Liver (tissue), 2 donors: ENCODE results near the gene DGKH.

Source experiments
- YY1 ChIP-seq: IDR thresholded peaks from 2 replicates; pipeline ENCODE4 v1.6.1; 2016; ENCODE audit warnings: antibody characterized with exemption, mild to moderate bottlenecking
- TF ChIP-seq, protein P1 (sequence below): fragments of 150-350 bp; IDR thresholded peaks from 2 replicates; pipeline ENCODE4 v1.5.1; 2017; ENCODE audit warnings: improper control_type of control experiment, low read depth, low read length; ENCODE audit not compliant: missing input control
- donor health status: healthy.

DNA sequence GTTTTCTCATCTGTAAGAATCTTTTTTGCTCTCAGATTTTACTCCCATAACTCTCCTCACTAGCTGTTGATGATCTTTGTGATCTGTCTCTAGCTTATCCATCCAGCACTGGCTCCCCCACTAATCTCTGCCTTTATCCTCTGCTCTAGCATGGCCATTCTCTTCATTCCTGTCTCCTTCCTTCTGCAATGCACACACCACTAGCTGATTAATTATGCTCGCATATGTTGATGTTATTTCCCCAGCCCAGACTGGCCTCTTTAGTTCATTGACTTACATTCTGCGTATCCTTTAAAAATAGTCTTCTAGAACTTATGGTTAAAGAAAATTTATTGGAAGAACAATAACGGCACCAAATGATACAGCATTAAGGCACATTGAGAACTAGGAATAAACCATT, 52.5 kb downstream of the DGKH start:
- TF ChIP-seq, protein P1, sequence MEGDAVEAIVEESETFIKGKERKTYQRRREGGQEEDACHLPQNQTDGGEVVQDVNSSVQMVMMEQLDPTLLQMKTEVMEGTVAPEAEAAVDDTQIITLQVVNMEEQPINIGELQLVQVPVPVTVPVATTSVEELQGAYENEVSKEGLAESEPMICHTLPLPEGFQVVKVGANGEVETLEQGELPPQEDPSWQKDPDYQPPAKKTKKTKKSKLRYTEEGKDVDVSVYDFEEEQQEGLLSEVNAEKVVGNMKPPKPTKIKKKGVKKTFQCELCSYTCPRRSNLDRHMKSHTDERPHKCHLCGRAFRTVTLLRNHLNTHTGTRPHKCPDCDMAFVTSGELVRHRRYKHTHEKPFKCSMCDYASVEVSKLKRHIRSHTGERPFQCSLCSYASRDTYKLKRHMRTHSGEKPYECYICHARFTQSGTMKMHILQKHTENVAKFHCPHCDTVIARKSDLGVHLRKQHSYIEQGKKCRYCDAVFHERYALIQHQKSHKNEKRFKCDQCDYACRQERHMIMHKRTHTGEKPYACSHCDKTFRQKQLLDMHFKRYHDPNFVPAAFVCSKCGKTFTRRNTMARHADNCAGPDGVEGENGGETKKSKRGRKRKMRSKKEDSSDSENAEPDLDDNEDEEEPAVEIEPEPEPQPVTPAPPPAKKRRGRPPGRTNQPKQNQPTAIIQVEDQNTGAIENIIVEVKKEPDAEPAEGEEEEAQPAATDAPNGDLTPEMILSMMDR, result no peak
- TF ChIP-seq YY1, result no peak
